Heart right ventricle (tissue), 16 donors: ENCODE measurements around the gene BAG5. TPM values are rescaled to one million over a fixed set of nuclear protein-coding genes. Genes with fewer than 3 reads are reported as not detected.

ENCODE experiments used
- ATAC-seq, 8 donors: fragments of 200-7000 bp; cut with Tn5 transposase; one replicate each; pipeline ENCODE4 v1.9.1; 2020; ENCODE audit warnings: mild to moderate bottlenecking in 8 of 8, moderate library complexity in 8 of 8, moderate number of reproducible peaks in 1 of 8
- DNase-seq, 2 donors: peaks; one replicate each; pipeline ENCODE4 v3.0.0-alpha.2; 2020
- H3K27ac ChIP-seq, 10 donors: fragments of 200-600 bp; sonication (generic) in 2 of 10; one replicate each; pipeline versions ENCODE4 v1.5.0 to v1.8.0; 2020 to 2022; ENCODE audit warnings: mild to moderate bottlenecking in 3 of 10
- H3K27me3 ChIP-seq, 7 donors: fragments of 200-600 bp; one replicate each; pipeline ENCODE4 v1.8.0; 2021 to 2022; ENCODE audit warnings: mild to moderate bottlenecking in 2 of 7
- H3K36me3 ChIP-seq, 9 donors: fragments of 200-600 bp; sonication (generic) in 1 of 9; one replicate each; pipeline versions ENCODE4 v1.5.0 to v1.8.0; 2020 to 2022; ENCODE audit warnings: mild to moderate bottlenecking in 2 of 9
- H3K4me1 ChIP-seq, 9 donors: fragments of 200-600 bp; sonication (generic) in 1 of 9; one replicate each; pipeline versions ENCODE4 v1.5.0 to v1.8.0; 2020 to 2022; ENCODE audit warnings: mild to moderate bottlenecking in 4 of 9
- H3K4me3 ChIP-seq, 10 donors: fragments of 200-600 bp; sonication (generic) in 2 of 10; one replicate each; pipeline versions ENCODE4 v1.5.0 to v1.8.0; 2020 to 2022; ENCODE audit warnings: mild to moderate bottlenecking in 7 of 10, moderate library complexity in 2 of 10
- H3K9me3 ChIP-seq, 11 donors: fragments of 200-600 bp in 10 of 11; sonication (generic) in 2 of 11; one replicate each; pipeline versions ENCODE4 v1.5.0 to v1.8.0; 2013 to 2022; ENCODE audit warnings: mild to moderate bottlenecking in 2 of 11, control low read depth in 1 of 11, moderate library complexity in 1 of 11
- CTCF ChIP-seq, 9 donors: fragments of 200-600 bp; sonication (generic) in 2 of 9; IDR thresholded peaks; one replicate each; pipeline versions ENCODE4 v1.5.0 to v1.8.0; 2021 to 2022; ENCODE audit warnings: antibody characterized with exemption in 9 of 9, mild to moderate bottlenecking in 5 of 9, moderate library complexity in 1 of 9
- WGBS, 2 donors: extraction: QIAGEN DNeasy Blood & Tissue Kit; methylation state at CpG; one replicate each; pipeline ENCODE4 v1.1.7; 2013; ENCODE audit warnings: inconsistent platforms in 1 of 2; 5-methylcytosine and 5-hydroxymethylcytosine counted together
- intact Hi-C, 10 donors: fragments of 100-400 bp; cut with DNase I; formaldehyde crosslinking; loops; one replicate each; pipeline versions ENCODE4 v1.11.1 to v1.14.2; 2022
- polyA plus RNA-seq, 2 donors: library from polyadenylated mRNA; stranded (reverse); fragments of 200-250 nt; gene quantifications; one replicate each; pipeline ENCODE4 v1.2.3, GENCODE V29; 2013
- total RNA-seq, 10 donors: library from RNA; stranded (reverse); fragmentation: NEBNext Ultra II Directional in 3 of 10; extraction: Animal tissue kit (Norgen Biotek cat#: 25700) in 3 of 10; gene quantifications; one replicate each; pipeline versions ENCODE4 v1.2.1 to v1.2.4, GENCODE V29; 2021 to 2023
- donor health status: Arrhythmogenic right ventricular cardiomyopathy.
- donor health status: ischemic (EF 13 %, LVEDD 7.1; RV severe dilation, severe dysfunction).
- donor health status: healthy with polysubstance abuse.
- donor health status: DM: no; HTN: yes; CAD: no.
- donor health status: DM: no; HTN: no; CAD: no.
- donor health status: ischemic (EF 25% LVEDD 6.9; RV normal size, moderate dysfunction).
- donor health status: ischemic (EF 25% LVEDD 5.7; RV mildly dilated, moderate dysfunction).
- donor health status: healthy.
- donor health status: DM: yes; HTN: yes; CAD: no.
- donor health status: Ischemic cardiomyopathy.
- donor health status: ischemic (EF 35%, LVEDD 5.7; RV mildly dilated, moderate dysfunction).
- donor health status: nonischemic (EF 11% LVEDD 7.7; RV severe dilation, severe dysfunction).
- donor health status: DM: yes; HTN: yes; CAD: no.
- donor health status: PGD.
- donor health status: ischemic (EF 29% LVEDD 5.4; RV normal size, mild dysfunction).
- donor health status: nonischemic (EF 23%, LVEDD 6.1; RV moderate dilation, normal function).

The BAG5 gene
- total and polyA plus RNA-seq, 12 donors: 5.0 to 19.7 (median 15.7) TPM

- peak overlapping the region in 1 of 10 donors; percentile 12 for H3K27ac ChIP-seq
- TF ChIP-seq CTCF (IDR thresholded peaks at IDR 0.05): no peak
- no peak for DNase-seq
- H3K9me3 ChIP-seq: no peaks in the 10 kb centered on the region
- no peaks in the 10 kb centered on the region for H3K27me3 ChIP-seq
- H3K36me3 ChIP-seq: peaks cover 0 to 31% (median 0%) of the 10 kb centered on the region in 9 donors
- 77 to 84% methylated on average over 23 of the region's 23 CpGs for WGBS, 2 donors
- H3K4me3 ChIP-seq: no peak overlapping the region
- intact Hi-C loops: no loop called here
- no peak for ATAC-seq
- peaks cover 8 to 30% (median 26%) of the 10 kb centered on the region in 9 donors for H3K4me1 ChIP-seq
Measured at GRCh38 chr14:103533137-103533998, 29.1 kb downstream of the BAG5 start.

- peaks cover 11 to 37% (median 29%) of the 10 kb centered on the region in 9 donors for H3K4me1 ChIP-seq
Measured at GRCh38 chr14:103532216-103533136, 30.0 kb downstream of the BAG5 start.

GRCh38 chr14:103531421-103532215 is 30.8 kb downstream of the BAG5 start:
- no peak overlapping the region for H3K4me3 ChIP-seq
- no peak for DNase-seq
- ATAC-seq: no peak
- H3K4me1 ChIP-seq: peaks cover 11 to 46% (median 34%) of the 10 kb centered on the region in 9 donors
- WGBS, 2 donors: 91 to 92% methylated on average over 15 of the region's 15 CpGs
- H3K36me3 ChIP-seq: peaks cover 0 to 31% (median 0%) of the 10 kb centered on the region in 9 donors
- intact Hi-C loops: no loop called here
- H3K27me3 ChIP-seq: no peaks in the 10 kb centered on the region
- no peaks in the 10 kb centered on the region for H3K9me3 ChIP-seq
- H3K27ac ChIP-seq: no peak overlapping the region
- TF ChIP-seq CTCF (IDR thresholded peaks at IDR 0.05): no peak

More at GRCh38 chr14:103532216-103533136, 30.0 kb downstream of the BAG5 start:
- H3K4me3 ChIP-seq: no peak overlapping the region
- intact Hi-C loops: no loop called here
- 91 to 96% methylated on average over 27 to 32 of the region's 32 CpGs for WGBS, 2 donors
- DNase-seq (no peak), ATAC-seq (no peak)
- peaks cover 0 to 31% (median 0%) of the 10 kb centered on the region in 9 donors for H3K36me3 ChIP-seq
- TF ChIP-seq CTCF (IDR thresholded peaks at IDR 0.05): no peak
- no peaks in the 10 kb centered on the region for H3K27me3 ChIP-seq
- H3K27ac ChIP-seq: no peak overlapping the region
- no peaks in the 10 kb centered on the region for H3K9me3 ChIP-seq
